Sciatic nerve (tissue), 2 donors: ENCODE results near the gene AKT1. TPM values are rescaled to one million over a fixed set of nuclear protein-coding genes. Genes with fewer than 3 reads are reported as not detected.
A peak's percentile ranks its signal among the peaks of the same experiment; 100 is the strongest.

Experiments
- ATAC-seq: fragments of 200-7000 bp; cut with Tn5 transposase; one replicate; pipeline ENCODE4 v1.9.1; 2020; ENCODE audit warnings: mild to moderate bottlenecking, moderate library complexity
- DNase-seq: peaks from one replicate; pipeline ENCODE4 v3.0.0-alpha.2; 2020; ENCODE audit warnings: low spot score
- intact Hi-C: fragments of 100-400 bp; cut with DNase I; formaldehyde crosslinking; loops from one replicate; pipeline ENCODE4 v1.14.2; 2022
- total RNA-seq: library from RNA; stranded (reverse); fragmentation: NEBNext Ultra II Directional; extraction: Animal tissue kit (Norgen Biotek cat#: 25700); gene quantifications from one replicate; pipeline ENCODE4 v1.2.1, GENCODE V29; 2021
- donor health status: DM: no; HTN: no; CAD: no.
- donor health status: DM: no; HTN: no; CAD: no.

The AKT1 gene
- total RNA-seq, 1 donor from 2014 or later = 90.4 TPM

- DNase-seq = no peak
- no peak for ATAC-seq
- intact Hi-C loops = no loop called here
Measured at GRCh38 chr14:104779776-104780512, 15.6 kb downstream of the AKT1 start.

- intact Hi-C loops = no loop called here
- DNase-seq = no peak
- no peak for ATAC-seq
Measured at GRCh38 chr14:104778694-104779331, 16.7 kb downstream of the AKT1 start.

- DNase-seq (no peak), ATAC-seq (no peak)
- intact Hi-C loops = no loop called here
Measured at GRCh38 chr14:104777808-104778249, 17.7 kb downstream of the AKT1 start.

- ATAC-seq (no peak), DNase-seq (no peak)
- intact Hi-C loops = no loop called here
Measured at GRCh38 chr14:104776961-104777807, 18.4 kb downstream of the AKT1 start.

- ATAC-seq (no peak), DNase-seq (no peak)
- intact Hi-C loops = no loop called here
Measured at GRCh38 chr14:104776481-104776880, 19.1 kb downstream of the AKT1 start.

- intact Hi-C loops = no loop called here
- DNase-seq (no peak), ATAC-seq (no peak)
Measured at GRCh38 chr14:104775073-104775489, 20.5 kb downstream of the AKT1 start.

GRCh38 chr14:104774453-104775072 lies 21.0 kb downstream of the AKT1 start:
- intact Hi-C loops = no loop called here
- ATAC-seq (no peak), DNase-seq (no peak)

GRCh38 chr14:104773505-104774452 lies 21.8 kb downstream of the AKT1 start:
- no peak for DNase-seq
- ATAC-seq = no peak
- intact Hi-C loops = no loop called here

- DNase-seq = no peak
- no peak for ATAC-seq
- intact Hi-C loops = no loop called here
Measured at GRCh38 chr14:104772707-104773504, 22.6 kb downstream of the AKT1 start.

GRCh38 chr14:104771918-104772706 lies 23.4 kb downstream of the AKT1 start:
- DNase-seq = no peak
- intact Hi-C loops = no loop called here
- ATAC-seq = no peak

- DNase-seq (no peak), ATAC-seq (no peak)
- intact Hi-C loops = no loop called here
Measured at GRCh38 chr14:104771374-104771773, 24.2 kb downstream of the AKT1 start.

GRCh38 chr14:104770851-104771272 lies 24.7 kb downstream of the AKT1 start:
- ATAC-seq = no peak
- no peak for DNase-seq
- intact Hi-C loops = no loop called here

GRCh38 chr14:104770072-104770579 lies 25.4 kb downstream of the AKT1 start:
- DNase-seq = no peak
- ATAC-seq = no peak
- intact Hi-C loops = no loop called here

GRCh38 chr14:104769324-104770071 lies 26.1 kb downstream of the AKT1 start:
- DNase-seq (no peak), ATAC-seq (no peak)
- intact Hi-C loops = loop anchor here (5.0 kb wide), 1 partner anchor 53 kb away; no protein-coding TSS in a partner anchor

- intact Hi-C loops = loop anchor here (5.0 kb wide), 1 partner anchor 54 kb away; no protein-coding TSS in a partner anchor
Measured at GRCh38 chr14:104768437-104769323, 26.9 kb downstream of the AKT1 start.

More at GRCh38 chr14:104768437-104769323, 26.9 kb downstream of the AKT1 start:
- ATAC-seq (peak; percentile 93), DNase-seq (peak; percentile 95)
